HK-2 (cell line): ENCODE data around the gene NT5C1B.

Source experiments
- DNase-seq: peaks from one replicate; pipeline ENCODE4 v3.0.0-alpha.2; 2018; ENCODE audit not compliant: unreplicated experiment

Gene NT5C1B

GRCh38 chr2:18599509-18600254 lies 10.3 kb upstream of the NT5C1B start:
- no peak for DNase-seq

- DNase-seq: no peak
These were observed 9.6 kb upstream of the NT5C1B start for GRCh38 chr2:18598848-18599484.

- no peak for DNase-seq
These were observed 8.2 kb upstream of the NT5C1B start for GRCh38 chr2:18597618-18598017.

- no peak for DNase-seq
These were observed 7.6 kb upstream of the NT5C1B start for GRCh38 chr2:18596993-18597392.

- no peak for DNase-seq
These were observed 4.1 kb upstream of the NT5C1B start for GRCh38 chr2:18593496-18593895.

GRCh38 chr2:18592372-18592771 lies 3.0 kb upstream of the NT5C1B start:
- no peak for DNase-seq

- DNase-seq: no peak
These were observed 567 bp downstream of the NT5C1B start for GRCh38 chr2:18588802-18589201.

GRCh38 chr2:18588049-18588448 lies 1.3 kb downstream of the NT5C1B start:
- DNase-seq: no peak

- no peak for DNase-seq
These were observed 3.8 kb downstream of the NT5C1B start for GRCh38 chr2:18585526-18585925.

GRCh38 chr2:18584608-18584954 lies 4.8 kb downstream of the NT5C1B start:
- DNase-seq: no peak

- DNase-seq: no peak
These were observed 5.3 kb downstream of the NT5C1B start for GRCh38 chr2:18583905-18584607.

GRCh38 chr2:18580606-18581005 lies 8.8 kb downstream of the NT5C1B start:
- DNase-seq: no peak

GRCh38 chr2:18578033-18578432 lies 11.3 kb downstream of the NT5C1B start:
- DNase-seq: no peak

GRCh38 chr2:18566145-18566769 lies 23.1 kb downstream of the NT5C1B start:
- no peak for DNase-seq

GRCh38 chr2:18560797-18561085 lies 28.6 kb downstream of the NT5C1B start:
- no peak for DNase-seq

GRCh38 chr2:18560031-18560796 lies 29.2 kb downstream of the NT5C1B start, which contains the start of gene RDH14:
TSS of gene RDH14 (minus strand) at chr2:18560653. CDS start at chr2:18560572, 81 bp downstream.
- peak; percentile 92 for DNase-seq

- no peak for DNase-seq
These were observed 29.8 kb downstream of the NT5C1B start for GRCh38 chr2:18559531-18560030.

GRCh38 chr2:18558458-18558857 lies 30.9 kb downstream of the NT5C1B start:
- DNase-seq: no peak

- DNase-seq: no peak
These were observed 32.2 kb downstream of the NT5C1B start for GRCh38 chr2:18557121-18557520.

GRCh38 chr2:18552351-18553077 lies 36.9 kb downstream of the NT5C1B start:
- no peak for DNase-seq

GRCh38 chr2:18551623-18552022 lies 37.7 kb downstream of the NT5C1B start:
- DNase-seq: no peak
